Tibial nerve (tissue), 4 donors: ENCODE measurements around the gene ELK1. TPM values are rescaled to one million over a fixed set of nuclear protein-coding genes. Genes with fewer than 3 reads are reported as not detected.
A peak's percentile ranks its signal among the peaks of the same experiment; 100 is the strongest.

ENCODE experiments used
- DNase-seq, 2 donors: peaks; one replicate each; pipeline ENCODE4 v3.0.0-alpha.2; 2019; ENCODE audit warnings: low spot score in 2 of 2
- H3K27ac ChIP-seq, 4 donors: fragments of 200-600 bp; sonication (generic) in 3 of 4; one replicate each; pipeline ENCODE4 v1.5.1; 2017 to 2019; ENCODE audit warnings: mild to moderate bottlenecking in 1 of 4
- H3K27me3 ChIP-seq, 2 donors: fragments of 200-600 bp; sonication (generic) in 1 of 2; one replicate each; pipeline versions ENCODE4 v1.5.1 to v1.6.0; 2017 to 2019
- H3K36me3 ChIP-seq, 3 donors: fragments of 200-600 bp; sonication (generic); one replicate each; pipeline ENCODE4 v1.5.1; 2018 to 2019
- H3K4me1 ChIP-seq, 4 donors: fragments of 200-600 bp; sonication (generic) in 3 of 4; one replicate each; pipeline ENCODE4 v1.5.1; 2017 to 2019
- H3K4me3 ChIP-seq, 4 donors: fragments of 200-600 bp; sonication (generic) in 3 of 4; one replicate each; pipeline ENCODE4 v1.5.1; 2017 to 2019; ENCODE audit warnings: mild to moderate bottlenecking in 1 of 4, moderate library complexity in 1 of 4
- H3K9me3 ChIP-seq, 4 donors: fragments of 200-600 bp; sonication (generic) in 3 of 4; one replicate each; pipeline ENCODE4 v1.5.1; 2017 to 2019
- EP300 ChIP-seq, 2 donors: sonication (generic); formaldehyde crosslinking; IDR thresholded peaks; one replicate each; pipeline ENCODE4 v1.6.1; 2017; ENCODE audit warnings: antibody characterized with exemption in 2 of 2, mild to moderate bottlenecking in 1 of 2
- POLR2A ChIP-seq, 2 donors: fragments of 450-650 bp; IDR thresholded peaks; one replicate each; pipeline ENCODE4 v1.6.1; 2017; ENCODE audit warnings: antibody characterized with exemption in 2 of 2, mild to moderate bottlenecking in 2 of 2, moderate library complexity in 2 of 2
- WGBS, 2 donors: methylation state at CpG; one replicate each; pipeline ENCODE4 v1.1.5; 2018; 5-methylcytosine and 5-hydroxymethylcytosine counted together
- total RNA-seq, 4 donors: library from RNA; depleted of rRNA; stranded (reverse); fragments of >200 nt; gene quantifications; one replicate each; pipeline ENCODE4 v1.1.0, GENCODE V29; 2016
- TF ChIP-seq, protein P1 (sequence below), 5 experiments: fragments of 200-600 bp in 3 of 5; fragments of 450-650 bp in 2 of 5; sonication (generic) in 3 of 5; IDR thresholded peaks; one replicate each; pipeline ENCODE4 v1.5.1; 2016 to 2019; ENCODE audit warnings: antibody characterized with exemption in 5 of 5, mild to moderate bottlenecking in 3 of 5, moderate library complexity in 2 of 5

Gene ELK1, protein sequence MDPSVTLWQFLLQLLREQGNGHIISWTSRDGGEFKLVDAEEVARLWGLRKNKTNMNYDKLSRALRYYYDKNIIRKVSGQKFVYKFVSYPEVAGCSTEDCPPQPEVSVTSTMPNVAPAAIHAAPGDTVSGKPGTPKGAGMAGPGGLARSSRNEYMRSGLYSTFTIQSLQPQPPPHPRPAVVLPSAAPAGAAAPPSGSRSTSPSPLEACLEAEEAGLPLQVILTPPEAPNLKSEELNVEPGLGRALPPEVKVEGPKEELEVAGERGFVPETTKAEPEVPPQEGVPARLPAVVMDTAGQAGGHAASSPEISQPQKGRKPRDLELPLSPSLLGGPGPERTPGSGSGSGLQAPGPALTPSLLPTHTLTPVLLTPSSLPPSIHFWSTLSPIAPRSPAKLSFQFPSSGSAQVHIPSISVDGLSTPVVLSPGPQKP
- total RNA-seq = 10 to 100 TPM; 22.9 to 38.4 (median 25.8) TPM

GRCh38 chrX:47650164-47651042 lies at the start of gene ELK1:
ELK1 (minus strand) TSS chrX:47650563; CDS start chrX:47641441, 9,122 bp downstream.
- Histone ChIP-seq H3K4me3 (peak within 1 kb of the TSS; percentile 58 to 86 (median 74)), H3K36me3 (peaks cover 0 to 15% (median 0%) of the 10 kb centered on the region in 3 donors), H3K4me1 (peaks cover 0 to 27% (median 4%) of the 10 kb centered on the region in 4 donors), H3K27me3 (no peaks in the 10 kb centered on the region), H3K27ac (peak within 1 kb of the TSS; percentile 83 to 95 (median 90)), H3K9me3 (no peaks in the 10 kb centered on the region)
- TF ChIP-seq EP300 (IDR thresholded peaks at IDR 0.05) (peak in 1 of 2 donors; percentile 62), POLR2A (IDR thresholded peaks at IDR 0.05) (peak; percentile 58 to 65)
- TF ChIP-seq, protein P1, sequence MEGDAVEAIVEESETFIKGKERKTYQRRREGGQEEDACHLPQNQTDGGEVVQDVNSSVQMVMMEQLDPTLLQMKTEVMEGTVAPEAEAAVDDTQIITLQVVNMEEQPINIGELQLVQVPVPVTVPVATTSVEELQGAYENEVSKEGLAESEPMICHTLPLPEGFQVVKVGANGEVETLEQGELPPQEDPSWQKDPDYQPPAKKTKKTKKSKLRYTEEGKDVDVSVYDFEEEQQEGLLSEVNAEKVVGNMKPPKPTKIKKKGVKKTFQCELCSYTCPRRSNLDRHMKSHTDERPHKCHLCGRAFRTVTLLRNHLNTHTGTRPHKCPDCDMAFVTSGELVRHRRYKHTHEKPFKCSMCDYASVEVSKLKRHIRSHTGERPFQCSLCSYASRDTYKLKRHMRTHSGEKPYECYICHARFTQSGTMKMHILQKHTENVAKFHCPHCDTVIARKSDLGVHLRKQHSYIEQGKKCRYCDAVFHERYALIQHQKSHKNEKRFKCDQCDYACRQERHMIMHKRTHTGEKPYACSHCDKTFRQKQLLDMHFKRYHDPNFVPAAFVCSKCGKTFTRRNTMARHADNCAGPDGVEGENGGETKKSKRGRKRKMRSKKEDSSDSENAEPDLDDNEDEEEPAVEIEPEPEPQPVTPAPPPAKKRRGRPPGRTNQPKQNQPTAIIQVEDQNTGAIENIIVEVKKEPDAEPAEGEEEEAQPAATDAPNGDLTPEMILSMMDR (IDR thresholded peaks at IDR 0.05) = peak in 2 of 5 experiments; percentile 10
- DNase-seq = peak; percentile 89
- WGBS, 2 donors = 0 to 59% methylated on average over 21 to 51 of the region's 65 CpGs

- H3K4me1 ChIP-seq = no peaks in the 10 kb centered on the region
- H3K27me3 ChIP-seq = peaks cover 0 to 4% of the 10 kb centered on the region in 2 donors
- TF ChIP-seq, protein P1 (IDR thresholded peaks at IDR 0.05) = no peak
- TF ChIP-seq EP300 (IDR thresholded peaks at IDR 0.05) (no peak), POLR2A (IDR thresholded peaks at IDR 0.05) (no peak)
- no peaks in the 10 kb centered on the region for H3K9me3 ChIP-seq
- H3K4me3 ChIP-seq = no peak overlapping the region
- no peaks in the 10 kb centered on the region for H3K36me3 ChIP-seq
- WGBS, 2 donors = 60 to 67% methylated on average over 1 of the region's 1 CpG
- no peak for DNase-seq
- no peak overlapping the region for H3K27ac ChIP-seq
Measured at GRCh38 chrX:47697181-47697580, 46.8 kb upstream of the ELK1 start.

DNA sequence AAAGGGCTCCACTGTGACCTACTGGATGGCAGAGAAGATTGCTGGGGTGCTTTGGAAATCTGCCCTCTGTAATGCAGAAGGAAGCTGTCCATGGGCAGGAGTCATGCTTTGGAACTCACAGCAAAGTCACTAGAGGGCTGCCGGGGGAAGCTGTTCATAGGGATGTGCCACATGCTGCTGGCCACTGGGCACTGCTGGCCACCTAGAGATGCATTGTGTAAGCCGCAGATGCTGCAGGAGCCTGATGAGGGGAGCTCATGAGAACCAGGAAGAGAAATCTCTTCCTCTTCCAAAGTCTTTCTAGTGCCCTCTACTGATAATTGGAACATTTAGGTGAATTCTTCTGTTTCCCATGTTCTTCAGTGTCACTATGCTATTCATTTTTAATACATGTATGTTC lies 39.8 kb upstream of the ELK1 start:
- DNase-seq = no peak
- Histone ChIP-seq H3K27me3 (no peaks in the 10 kb centered on the region), H3K36me3 (no peaks in the 10 kb centered on the region), H3K27ac (no peak overlapping the region), H3K4me3 (no peak overlapping the region), H3K9me3 (no peaks in the 10 kb centered on the region), H3K4me1 (no peaks in the 10 kb centered on the region)
- TF ChIP-seq, protein P1 (IDR thresholded peaks at IDR 0.05) = no peak
- TF ChIP-seq EP300 (IDR thresholded peaks at IDR 0.05) (no peak), POLR2A (IDR thresholded peaks at IDR 0.05) (no peak)
- 50 to 68% methylated on average over 1 to 2 of the region's 2 CpGs for WGBS, 2 donors

- no peak for DNase-seq
- Histone ChIP-seq H3K4me1 (no peaks in the 10 kb centered on the region), H3K4me3 (no peak overlapping the region), H3K9me3 (no peaks in the 10 kb centered on the region), H3K27me3 (no peaks in the 10 kb centered on the region), H3K36me3 (no peaks in the 10 kb centered on the region), H3K27ac (no peak overlapping the region)
- TF ChIP-seq, protein P1 (IDR thresholded peaks at IDR 0.05) = no peak
- TF ChIP-seq POLR2A (IDR thresholded peaks at IDR 0.05) (no peak), EP300 (IDR thresholded peaks at IDR 0.05) (no peak)
- 60 to 73% methylated on average over 3 to 6 of the region's 6 CpGs for WGBS, 2 donors
Measured at GRCh38 chrX:47687263-47687662, 36.9 kb upstream of the ELK1 start.
